ENCODE results near the gene GDPD4.
"Not testable (repeated sequence)": the region's sequence is repeated elsewhere in the genome, so short reads cannot be mapped to it uniquely, and the experiment has no call there.

Gene GDPD4, protein sequence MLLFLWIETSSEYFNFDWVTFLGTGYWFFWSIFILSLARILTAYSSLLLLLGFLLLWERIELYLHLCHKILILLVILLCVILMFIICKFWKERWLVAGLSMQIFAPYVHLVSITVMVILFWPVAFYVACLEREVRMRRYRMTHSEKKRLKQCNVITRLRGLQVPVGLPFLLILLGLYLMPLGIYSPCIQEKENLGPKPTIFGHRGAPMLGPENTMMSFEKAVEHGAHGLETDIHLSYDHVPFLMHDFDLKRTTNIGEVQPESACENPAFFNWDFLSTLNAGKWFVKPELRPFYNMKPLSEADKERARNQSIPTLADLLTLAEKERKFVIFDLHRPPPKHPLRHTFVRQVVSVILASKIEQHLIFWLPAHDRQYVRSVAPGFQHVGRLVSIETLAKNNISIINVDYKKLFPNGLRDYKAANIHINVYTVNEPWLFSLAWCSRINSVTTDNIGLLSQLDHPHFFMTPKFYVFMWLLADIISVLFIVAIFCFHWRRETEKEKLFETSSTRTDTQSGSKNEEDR

DNA sequence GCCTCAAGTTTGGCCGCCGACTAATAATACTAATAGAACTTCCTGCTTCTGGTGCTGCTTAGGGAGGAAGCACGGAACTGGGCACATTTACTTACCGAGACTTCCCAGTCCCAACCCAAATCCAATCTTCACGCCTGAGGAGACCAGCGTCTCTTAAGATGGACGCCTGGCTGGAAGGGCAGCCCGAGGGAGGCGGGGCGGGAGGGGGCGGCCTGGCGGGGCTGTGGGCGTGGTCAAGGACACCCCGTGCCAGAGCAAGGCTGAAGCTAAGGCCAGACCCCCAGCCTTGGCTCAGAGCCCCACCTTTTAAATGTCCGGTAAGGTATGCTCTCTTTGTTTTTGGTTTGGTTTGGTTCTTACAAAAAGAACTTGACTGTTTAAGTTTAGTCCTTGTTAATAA, at the start of gene GDPD4:
TSS of gene GDPD4 (minus strand) at position 177 of the 400 bp plus-strand sequence. CDS start 16,549 bp downstream, outside the sequence.
- DNase-seq, result no peak

DNA sequence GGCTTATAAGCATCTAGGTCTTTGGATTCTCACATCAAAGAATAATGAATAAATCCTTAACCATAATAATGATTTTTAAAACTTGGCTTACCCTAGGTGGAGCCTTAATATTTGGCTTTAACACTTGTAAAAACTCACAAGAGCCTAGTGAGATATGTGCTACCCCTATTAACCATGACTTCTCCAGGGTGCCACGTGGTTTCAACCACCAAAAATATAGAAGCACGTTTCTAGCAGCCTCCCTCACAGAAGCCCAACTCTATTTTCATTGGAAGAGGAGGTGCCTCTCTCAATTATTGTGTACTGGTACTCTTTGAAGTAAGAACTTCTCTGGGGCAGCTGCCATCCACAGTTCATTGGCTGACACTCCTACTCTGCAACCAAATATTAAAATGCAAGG, 46.5 kb upstream of the GDPD4 start:
- DNase-seq, result no peak

DNA sequence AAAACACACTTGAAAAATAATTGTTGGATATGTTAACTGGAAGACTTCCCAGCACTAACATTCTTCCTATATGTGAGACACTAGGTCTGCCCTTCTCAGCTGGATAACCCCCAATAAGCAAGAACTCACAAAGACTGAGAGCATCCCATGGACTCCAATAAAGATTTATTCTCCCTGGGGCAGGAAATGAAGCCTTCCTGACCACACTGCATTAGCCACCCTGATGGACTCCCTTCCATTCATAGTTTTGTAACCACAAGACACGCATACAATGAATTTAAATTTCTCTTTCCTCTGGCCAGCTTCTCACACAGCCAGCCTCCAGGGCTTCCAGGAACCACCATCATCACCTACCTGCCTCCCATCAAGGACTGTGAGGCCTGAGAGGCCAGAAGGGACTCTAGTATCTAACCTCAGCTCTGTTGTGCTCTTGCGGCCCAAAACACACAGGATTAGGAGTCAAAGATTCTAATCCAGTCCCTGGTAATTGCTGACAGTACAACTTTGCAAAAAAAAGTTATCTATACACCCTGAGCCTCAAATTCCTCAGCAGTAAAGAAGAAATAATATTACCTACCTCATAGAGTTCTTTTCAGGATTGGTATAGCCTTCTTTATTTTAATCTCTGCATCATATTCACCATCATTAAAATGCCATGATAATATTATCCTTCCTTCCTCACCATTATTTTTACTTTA, 45.6 kb upstream of the GDPD4 start:
- DNase-seq, result no peak

DNA sequence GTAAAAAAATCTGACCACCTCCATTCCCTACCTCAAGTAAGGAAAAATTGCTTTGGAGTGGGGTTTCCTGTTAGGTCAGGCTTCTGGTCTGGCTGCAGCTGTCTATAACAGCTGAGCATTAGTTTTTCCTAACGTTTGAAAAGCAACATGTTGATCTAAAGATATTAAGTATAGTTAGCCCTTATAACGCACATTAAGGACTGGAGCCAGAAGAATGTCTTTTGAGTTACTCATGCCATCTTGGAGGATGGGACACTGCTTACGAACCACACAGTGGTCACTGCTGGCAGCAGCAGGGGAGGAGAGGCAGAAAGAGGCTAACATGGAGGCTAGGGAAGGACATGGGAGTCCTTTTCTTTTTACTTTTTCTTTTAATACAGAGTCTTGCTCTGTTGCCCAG, 44.1 kb upstream of the GDPD4 start:
- DNase-seq, result no peak

DNA sequence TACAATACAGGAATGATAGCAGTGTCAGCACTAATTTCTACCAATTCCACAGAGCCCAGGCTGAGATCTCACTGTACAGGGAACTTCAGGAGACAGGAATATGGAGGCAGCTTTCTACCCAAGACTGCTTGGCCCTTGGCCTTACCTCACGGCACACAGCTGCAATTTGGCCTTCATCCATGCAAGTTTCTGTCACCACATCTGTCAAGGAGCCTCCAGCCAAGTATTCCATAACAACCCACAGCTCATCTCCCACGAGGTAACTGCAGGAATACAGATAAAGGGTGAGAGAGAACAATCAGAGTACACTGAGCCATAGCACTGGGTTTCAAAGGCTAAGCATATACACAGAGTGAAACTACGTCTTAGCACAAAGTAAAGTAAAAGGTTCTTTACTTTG, 39.0 kb upstream of the GDPD4 start:
- DNase-seq, result no peak

DNA sequence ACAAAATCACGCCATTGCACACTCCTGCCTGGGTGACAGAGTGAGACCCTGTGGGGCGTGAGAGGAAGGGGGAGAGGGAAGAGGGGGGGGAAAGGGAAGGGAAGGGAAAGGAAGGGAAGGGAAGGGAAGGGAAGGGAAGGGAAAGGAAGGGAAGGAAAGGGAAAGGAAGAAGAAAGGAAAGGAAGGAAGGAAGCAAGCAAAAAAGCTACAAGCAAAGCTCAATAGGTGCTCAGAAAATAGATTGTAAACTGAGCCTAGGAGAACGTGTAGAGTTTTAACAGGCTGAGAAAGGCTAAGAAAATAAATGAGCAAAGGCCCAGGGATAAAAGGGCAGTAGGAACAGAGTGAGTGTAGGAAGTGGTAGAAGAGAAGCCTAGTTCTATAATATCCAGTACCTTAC, 30.8 kb upstream of the GDPD4 start:
- DNase-seq, result no peak

DNA sequence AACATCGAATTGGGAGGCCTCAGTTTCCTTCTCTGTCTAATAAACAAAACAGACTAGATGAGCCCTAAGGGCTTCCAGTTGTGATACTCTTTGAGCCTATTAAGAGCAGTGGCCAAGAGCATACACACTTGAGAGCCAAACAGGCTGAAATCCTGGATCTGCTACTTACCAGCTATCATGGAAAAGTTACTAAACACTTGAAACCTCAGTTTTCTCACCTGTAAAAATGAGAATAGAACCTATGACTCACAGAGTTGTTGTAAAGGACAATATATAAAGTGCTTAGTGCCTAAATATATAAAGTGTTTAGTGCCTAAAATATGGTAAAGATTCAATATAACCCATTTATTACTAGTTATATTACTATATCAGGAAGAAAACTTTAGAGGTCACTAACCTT, 23.7 kb upstream of the GDPD4 start:
- DNase-seq, result no peak

DNA sequence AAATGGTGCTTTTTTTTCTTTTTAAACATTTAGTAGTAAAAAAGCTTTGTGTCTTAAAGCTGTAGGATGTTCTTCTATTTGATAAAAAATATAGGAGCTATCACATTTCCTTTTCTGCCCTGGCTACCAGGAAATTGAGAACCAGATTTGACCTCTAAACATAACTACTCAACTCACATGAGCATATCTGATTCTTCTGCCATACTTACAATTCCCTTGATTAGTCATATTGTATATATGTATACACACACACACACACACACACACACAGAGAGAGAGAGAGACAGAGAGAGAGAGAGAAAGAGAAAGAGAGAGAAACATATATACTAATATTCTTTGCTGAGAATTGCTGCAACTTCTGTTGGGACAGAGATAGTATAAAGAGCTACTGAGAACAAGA, 23.0 kb upstream of the GDPD4 start:
- no peak for DNase-seq

DNA sequence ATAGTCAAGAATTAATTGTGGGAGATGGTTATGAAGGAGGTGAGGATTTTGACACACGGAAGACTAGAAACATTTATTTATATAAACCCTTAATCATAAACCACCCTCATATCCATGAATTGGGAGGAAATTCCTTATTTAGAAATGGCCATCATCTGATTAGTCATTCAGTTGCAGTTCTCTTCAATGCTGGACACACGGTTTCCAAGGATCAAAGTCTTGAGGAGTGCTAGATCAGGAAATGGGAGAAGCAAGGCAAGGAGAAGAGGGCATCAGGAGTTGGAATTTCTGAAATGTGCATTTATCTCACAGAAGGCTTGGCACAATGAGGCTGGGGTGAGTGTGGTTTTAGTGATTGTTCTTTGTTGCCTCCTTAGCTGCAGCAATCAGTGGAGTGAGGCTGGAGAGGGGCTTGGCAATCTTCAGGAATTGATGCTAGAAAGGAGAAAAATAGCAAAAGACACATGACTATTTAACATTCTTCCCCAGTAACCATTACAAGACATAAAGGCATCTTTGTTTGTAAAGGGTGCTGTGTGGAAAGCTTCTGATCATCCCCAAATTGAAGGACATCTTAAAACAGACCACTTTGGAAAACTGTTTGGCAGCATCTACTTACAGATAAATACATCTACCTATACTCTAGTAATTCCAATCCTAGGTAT, 21.6 kb upstream of the GDPD4 start:
- DNase-seq, result no peak

DNA sequence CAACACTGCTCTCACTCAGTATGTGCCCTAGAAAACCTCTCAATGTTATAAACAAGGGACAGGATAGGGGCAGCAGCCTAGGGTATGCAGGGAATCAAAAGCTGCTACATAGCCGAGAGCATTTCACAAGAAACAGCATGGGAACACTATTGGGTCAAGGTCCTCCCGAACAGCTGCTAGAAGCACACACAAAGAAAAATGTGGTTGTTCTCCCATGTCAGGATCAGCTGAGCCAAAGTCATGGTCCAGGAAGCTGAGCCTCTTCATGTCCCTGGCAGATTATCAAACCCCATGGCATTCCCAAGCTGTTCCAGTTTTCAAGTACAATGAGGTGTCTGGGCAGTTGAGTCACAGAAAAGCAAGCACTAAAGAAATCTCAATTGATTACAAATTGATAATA, 21.0 kb upstream of the GDPD4 start:
- DNase-seq, result no peak

DNA sequence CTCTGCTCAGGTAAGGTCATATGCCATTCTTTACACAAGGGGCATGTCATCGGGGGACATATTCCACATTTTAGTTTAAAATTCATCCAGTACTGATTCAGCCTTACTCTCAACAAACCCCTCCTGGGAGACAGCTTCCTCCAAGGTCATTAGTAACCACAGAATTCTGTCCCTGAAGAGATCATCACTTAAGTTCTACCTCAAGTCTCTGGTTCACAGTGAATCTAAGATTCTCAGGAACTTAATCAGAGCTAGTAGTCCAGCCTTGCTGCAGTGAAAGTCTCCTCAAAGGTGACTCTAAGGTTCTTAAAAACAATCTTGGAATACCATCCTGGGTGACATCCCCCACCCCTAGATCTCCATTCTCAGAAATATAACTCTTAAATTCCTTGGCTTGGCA, 18.9 kb upstream of the GDPD4 start:
- DNase-seq, result no peak

DNA sequence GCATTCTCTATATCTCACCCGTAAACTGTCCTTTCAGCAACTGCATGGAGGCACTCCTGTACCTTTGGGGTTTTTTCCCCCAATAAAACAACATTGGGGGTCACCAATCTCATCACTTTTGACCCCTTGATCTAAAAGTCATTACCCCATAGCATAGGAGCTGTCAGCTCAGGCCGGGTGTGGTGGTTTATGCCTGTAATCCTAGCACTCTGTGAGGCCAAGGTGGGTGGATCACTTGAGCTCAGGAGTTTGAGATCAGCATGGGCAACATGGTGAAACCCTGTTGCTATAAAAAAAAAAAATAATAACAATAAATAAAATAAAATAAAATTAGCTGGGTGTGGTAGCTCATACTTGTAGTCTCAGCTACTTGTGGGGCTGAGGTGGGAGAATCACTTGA, 17.1 kb upstream of the GDPD4 start:
- no peak for DNase-seq

DNA sequence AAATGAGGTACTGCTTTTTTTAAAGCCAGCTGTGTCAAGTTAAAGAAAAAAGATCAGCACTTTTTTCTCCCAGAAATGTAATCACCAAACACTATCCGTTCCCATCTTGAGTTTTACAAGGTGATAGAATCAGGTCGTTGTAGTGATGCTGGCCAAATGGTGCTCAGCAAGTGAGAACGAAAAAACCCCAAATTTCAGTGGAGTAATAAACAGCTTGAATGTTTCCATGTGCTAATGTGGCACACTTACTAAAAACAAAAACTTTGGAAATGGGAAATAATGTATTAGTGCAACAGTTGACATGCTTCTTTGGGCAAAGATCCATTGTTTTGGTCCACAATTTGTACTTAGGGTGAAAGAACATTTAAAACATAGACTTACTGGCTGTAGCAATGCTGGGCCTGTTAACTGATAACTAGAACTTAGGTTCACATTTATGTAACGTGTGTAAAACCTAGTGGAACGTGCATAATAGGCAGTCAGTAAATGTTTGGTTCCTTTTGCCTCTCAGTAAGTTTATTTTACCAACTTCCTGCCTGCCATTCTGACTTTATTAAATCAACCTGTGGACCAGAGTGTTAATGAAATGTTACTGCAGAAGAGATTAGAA, 15.4 kb upstream of the GDPD4 start:
- DNase-seq, result no peak

DNA sequence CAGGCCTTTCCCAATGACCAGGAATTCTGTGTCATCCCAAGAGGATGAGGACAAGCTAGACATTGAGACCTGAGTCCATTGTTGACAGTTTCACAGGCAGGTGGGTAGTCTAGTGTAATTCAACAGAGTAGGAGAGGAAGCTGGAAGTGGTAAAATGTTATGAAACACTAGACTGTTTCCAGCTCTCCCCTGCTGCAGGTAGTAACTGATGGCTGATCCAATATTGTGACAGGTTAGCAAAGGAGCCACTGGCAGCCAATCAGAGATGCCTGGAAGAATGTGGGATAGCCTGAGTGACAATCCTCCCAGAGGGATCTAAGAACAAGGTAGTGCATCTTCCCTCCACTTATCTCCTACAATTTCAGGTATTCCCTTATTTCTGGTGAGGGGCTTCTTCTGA, 10.6 kb upstream of the GDPD4 start:
- no peak for DNase-seq

DNA sequence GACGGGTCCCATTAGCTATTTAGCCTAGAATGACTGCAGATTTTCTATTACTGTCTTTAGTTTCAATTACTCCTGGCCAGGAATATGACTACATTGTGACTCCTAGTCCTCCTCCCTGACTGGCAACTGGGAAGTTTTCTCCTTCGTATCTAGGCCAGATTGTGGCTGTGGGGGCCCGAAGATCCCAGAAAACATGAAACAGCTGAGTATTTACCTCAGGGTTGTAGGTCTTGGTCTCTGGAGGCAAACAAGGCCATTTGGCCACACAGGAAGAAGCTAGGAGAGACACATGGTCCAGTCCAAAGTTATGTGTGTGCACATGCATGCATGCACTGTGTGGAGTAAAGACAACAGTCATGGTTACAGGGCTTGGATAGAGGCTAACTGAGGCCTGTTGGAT, 10.2 kb upstream of the GDPD4 start:
- DNase-seq, result no peak

DNA sequence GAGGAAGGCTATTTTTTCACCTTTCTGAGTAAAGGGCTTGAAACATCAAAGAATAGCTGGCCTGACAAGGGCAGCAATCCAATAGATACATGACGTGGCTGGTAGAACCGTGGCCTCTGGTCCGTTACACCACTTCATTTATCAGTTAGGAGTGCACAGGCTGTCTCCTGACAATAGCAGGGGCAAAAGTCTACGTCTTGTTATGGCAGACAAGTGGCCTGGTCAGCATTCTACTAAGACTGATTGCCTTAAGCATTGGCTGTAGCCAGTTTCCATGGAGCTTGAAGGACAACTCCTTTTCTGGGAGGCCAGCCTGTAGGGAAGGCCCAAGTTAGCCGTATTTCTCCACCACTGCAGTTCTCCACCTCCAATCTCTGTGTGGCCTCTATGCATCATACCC, 9.2 kb upstream of the GDPD4 start:
- DNase-seq, result no peak

DNA sequence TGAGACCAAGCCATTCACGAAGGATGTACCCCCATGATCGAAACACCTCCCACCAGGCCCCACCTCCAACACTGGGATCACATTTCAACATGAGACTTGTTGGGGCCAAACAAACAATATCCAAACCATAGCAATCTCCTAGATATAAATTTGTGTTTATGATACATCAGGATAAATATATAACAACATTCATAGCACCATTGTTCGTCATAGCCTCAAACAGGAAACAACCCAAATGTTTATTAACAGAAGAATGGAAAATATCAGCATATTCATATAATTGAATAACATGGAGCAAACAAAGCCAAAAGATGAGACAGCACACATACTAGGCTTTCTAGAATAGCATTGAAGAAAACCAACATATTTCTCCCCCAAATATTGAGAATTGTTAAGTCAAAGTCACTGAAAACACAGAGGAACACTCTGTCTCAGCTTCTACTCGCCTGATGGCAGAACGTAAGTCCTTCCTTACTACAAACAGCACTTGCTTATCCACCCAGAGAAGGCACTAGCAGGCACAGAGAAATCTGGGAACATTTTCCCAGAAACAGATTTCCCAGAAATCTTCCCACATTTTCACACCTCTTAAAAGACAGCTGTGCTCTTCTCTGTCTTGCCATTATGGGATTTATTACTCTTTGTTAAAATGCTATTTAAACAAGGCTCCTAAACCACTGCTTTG, 8.1 kb upstream of the GDPD4 start:
- no peak for DNase-seq

DNA sequence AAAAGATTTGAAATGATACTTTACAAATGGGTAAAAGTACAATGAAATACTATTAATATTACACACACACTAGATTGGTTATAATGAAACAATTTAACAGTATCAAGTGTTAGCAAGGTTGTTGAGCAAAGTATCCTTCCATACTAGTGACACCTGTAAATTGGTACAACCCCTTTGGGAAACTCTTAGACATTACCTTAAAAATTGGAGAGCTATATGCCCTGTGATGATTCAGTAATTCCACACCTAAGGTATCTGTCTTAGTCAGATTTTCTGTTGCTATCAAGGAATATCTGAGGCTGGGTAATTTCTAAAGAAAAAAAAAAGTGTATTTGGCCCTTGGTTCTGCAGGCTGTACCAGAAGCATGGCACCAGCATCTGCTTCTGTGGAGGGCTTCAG, 7.4 kb upstream of the GDPD4 start:
- DNase-seq, result no peak

DNA sequence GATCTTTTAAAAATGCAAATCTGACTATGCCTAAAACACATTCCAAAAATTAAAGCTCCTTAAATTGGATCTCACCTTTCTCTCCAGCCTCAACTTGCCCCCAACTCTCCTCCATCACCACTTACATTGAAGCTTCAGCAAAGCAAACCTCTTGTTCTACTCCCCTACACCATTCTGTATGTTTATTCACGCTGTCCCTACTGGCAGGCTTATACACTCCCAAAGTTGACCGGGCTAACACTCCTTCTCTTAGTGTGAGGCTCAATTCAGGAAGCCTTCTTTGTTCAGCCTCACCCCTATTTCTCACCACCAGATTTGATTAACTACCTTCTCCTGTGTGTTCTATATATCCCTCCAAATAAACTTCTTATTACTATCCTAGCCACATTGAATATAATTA, 1.8 kb upstream of the GDPD4 start:
- no peak for DNase-seq

DNA sequence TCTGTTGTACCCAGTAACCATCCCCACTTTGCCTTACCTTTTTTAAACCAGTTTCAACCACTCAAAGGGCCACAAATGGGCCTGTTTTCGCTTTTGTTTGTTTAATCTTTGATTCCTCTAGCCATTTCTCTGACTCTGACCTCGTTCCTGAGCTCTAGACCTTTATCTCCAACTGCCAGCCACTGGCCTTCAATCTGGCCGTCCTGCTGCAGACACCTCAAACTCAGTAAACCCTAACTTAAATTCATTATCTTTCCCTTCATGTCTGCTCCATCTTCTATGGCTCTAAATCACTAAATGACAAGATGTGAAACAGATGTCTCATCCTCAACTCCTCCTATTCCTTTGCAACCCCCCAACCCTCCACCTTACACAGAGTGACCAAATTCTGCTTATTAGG, 1.3 kb upstream of the GDPD4 start:
- DNase-seq, result no peak

DNA sequence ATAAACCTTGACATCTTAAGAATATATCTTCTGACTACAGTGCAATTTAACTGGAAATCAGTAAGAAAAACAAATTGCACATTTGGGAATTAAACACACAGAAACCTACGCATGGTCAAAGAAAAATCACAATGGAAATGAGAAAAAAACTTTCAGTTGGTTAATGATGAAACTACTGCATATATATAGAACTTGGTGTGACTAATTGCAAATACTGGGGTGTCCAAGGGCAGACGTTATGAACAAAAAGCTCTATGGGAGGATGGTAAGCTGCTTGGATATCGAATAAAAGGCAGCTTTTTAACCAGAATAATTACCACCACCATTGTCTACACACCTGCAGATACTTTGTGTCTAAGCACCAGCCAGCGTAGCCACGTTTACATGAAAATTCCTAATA, 791 bp downstream of the GDPD4 start:
- no peak for DNase-seq

DNA sequence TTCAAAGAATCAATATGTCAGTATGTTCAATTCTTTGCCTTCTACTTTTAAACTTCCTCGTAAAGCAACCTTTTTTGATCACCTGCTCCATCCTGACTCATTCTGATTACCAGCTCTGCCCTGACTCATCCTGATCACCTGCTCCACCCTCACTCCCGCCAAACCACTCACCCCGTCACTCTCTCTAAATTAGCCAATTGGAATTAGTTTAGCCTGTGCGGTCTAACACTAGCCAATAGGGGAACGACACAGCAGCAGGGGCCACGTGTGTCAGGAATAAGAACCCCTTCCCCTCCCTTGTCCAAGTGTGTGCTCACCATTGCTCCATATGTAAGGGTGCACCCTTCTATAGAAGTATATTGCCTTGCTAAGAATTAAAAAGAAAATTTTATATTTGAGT, 1.5 kb downstream of the GDPD4 start:
- not testable (repeated sequence) for DNase-seq

DNA sequence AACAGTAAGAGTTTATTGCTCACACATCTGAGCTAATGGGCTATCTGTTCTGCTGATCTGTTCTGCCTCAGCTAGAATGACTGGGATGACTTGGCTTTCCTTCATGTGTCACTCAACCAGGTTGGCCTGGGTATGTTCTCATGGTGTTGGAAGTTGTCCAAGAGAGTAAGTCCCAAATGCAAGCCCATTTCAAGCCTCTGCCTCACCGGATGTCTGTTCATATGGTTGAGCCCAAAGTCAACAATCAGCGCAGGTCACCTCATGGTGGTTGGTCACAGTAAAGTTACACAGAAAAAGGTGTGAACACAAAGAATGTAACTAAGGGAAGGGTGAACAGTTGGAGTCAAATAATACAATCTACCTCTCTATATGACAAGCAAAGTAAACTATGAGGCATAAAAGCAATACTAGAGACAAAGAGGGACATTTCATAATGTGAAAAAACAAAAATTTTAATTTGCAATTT, 1.9 kb downstream of the GDPD4 start:
- no peak for DNase-seq

Measured in CD4-positive, alpha-beta T cell treated with Interleukin-6 for 4 hours (primary cell).